WTC11 (cell line): ENCODE measurements around the gene PGF. TPM values are rescaled to one million over a fixed set of nuclear protein-coding genes. Genes with fewer than 3 reads are reported as not detected.
A peak's percentile ranks its signal among the peaks of the same experiment; 100 is the strongest.

Source experiments
- ATAC-seq: fragments of 200-7000 bp; cut with Tn5 transposase; 2 replicates; pipeline ENCODE4 v1.10.0; 2021; ENCODE audit warnings: mild to moderate bottlenecking, moderate library complexity
- CTCF ChIA-PET: fragments of 300-600 bp; sonication (Branson Sonifier 250); formaldehyde crosslinking; loops from one replicate; lab custom pipeline; 2021; ENCODE audit warnings: antibody characterized with exemption; lab: Charles Lee
- POLR2A ChIA-PET: fragments of 350-600 bp; sonication (Branson Sonifier 250); formaldehyde crosslinking; loops from one replicate; lab custom pipeline; 2021; ENCODE audit warnings: antibody characterized with exemption; lab: Charles Lee
- DNase-seq: peaks from one replicate; pipeline ENCODE4 v3.0.0; 2021; ENCODE audit warnings: low spot score
- H3K27ac Mint-ChIP-seq: 2 replicates; pipeline ENCODE4 v1.8.0; 2021; ENCODE audit warnings: mixed read lengths
- H3K27me3 Mint-ChIP-seq: 2 replicates; pipeline ENCODE4 v1.8.0; 2021; ENCODE audit warnings: low read depth, mild to moderate bottlenecking, moderate library complexity, mixed read lengths
- H3K36me3 Mint-ChIP-seq: 2 replicates; pipeline ENCODE4 v1.8.0; 2021; ENCODE audit warnings: mixed read lengths
- H3K4me1 Mint-ChIP-seq: 2 replicates; pipeline ENCODE4 v1.8.0; 2022; ENCODE audit warnings: mixed read lengths
- H3K4me3 Mint-ChIP-seq: 2 replicates; pipeline ENCODE4 v1.8.0; 2021; ENCODE audit warnings: mild to moderate bottlenecking, moderate library complexity, mixed read lengths
- H3K9me3 Mint-ChIP-seq: 2 replicates; pipeline ENCODE4 v1.8.0; 2021; ENCODE audit warnings: mixed read lengths
- ATF1 ChIP-seq: sonication (generic); formaldehyde crosslinking; IDR thresholded peaks from 2 replicates; pipeline ENCODE4 v1.8.1; 2023; ENCODE audit warnings: mild to moderate bottlenecking, moderate library complexity, missing genetic modification reagents
- CBFB ChIP-seq: sonication (generic); formaldehyde crosslinking; IDR thresholded peaks from 2 replicates; pipeline ENCODE4 v1.8.1; 2022; ENCODE audit warnings: mild to moderate bottlenecking, low read depth, missing genetic modification reagents
- CDX4 ChIP-seq: fragments of 250-450 bp; sonication (Bioruptor Pico); IDR thresholded peaks from 2 replicates; pipeline ENCODE4 v1.9.0; 2021; ENCODE audit warnings: moderate library complexity, mild to moderate bottlenecking, inconsistent platforms, borderline replicate concordance
- ESRRA ChIP-seq: sonication (generic); formaldehyde crosslinking; IDR thresholded peaks from 2 replicates; pipeline ENCODE4 v1.8.1; 2022; ENCODE audit warnings: mild to moderate bottlenecking, missing genetic modification reagents, borderline replicate concordance
- IRF2 ChIP-seq: sonication (generic); formaldehyde crosslinking; IDR thresholded peaks from 2 replicates; pipeline ENCODE4 v1.8.0; 2022; ENCODE audit warnings: low read depth, missing genetic modification reagents, borderline replicate concordance
- NFATC4 ChIP-seq: fragments of 250-450 bp; sonication (Bioruptor Pico); IDR thresholded peaks from 2 replicates; pipeline ENCODE4 v1.9.0; 2021; ENCODE audit warnings: mild to moderate bottlenecking
- NR1H2 ChIP-seq: sonication (generic); formaldehyde crosslinking; IDR thresholded peaks from 2 replicates; pipeline ENCODE4 v1.9.0; 2021; ENCODE audit warnings: mild to moderate bottlenecking, moderate library complexity, missing genetic modification reagents
- PRDM15 ChIP-seq: sonication (generic); formaldehyde crosslinking; IDR thresholded peaks from 2 replicates; pipeline ENCODE4 v1.8.0; 2022; ENCODE audit warnings: missing genetic modification reagents
- SOX15 ChIP-seq: fragments of 250-450 bp; sonication (Bioruptor Pico); IDR thresholded peaks from 2 replicates; pipeline ENCODE4 v1.9.0; 2021; ENCODE audit warnings: mild to moderate bottlenecking
- TEAD1 ChIP-seq: sonication (generic); formaldehyde crosslinking; IDR thresholded peaks from 2 replicates; pipeline ENCODE4 v1.8.0; 2022; ENCODE audit warnings: mild to moderate bottlenecking, missing genetic modification reagents
- ZBTB21 ChIP-seq: sonication (generic); formaldehyde crosslinking; IDR thresholded peaks from 2 replicates; pipeline ENCODE4 v1.8.1; 2023; ENCODE audit warnings: mild to moderate bottlenecking, missing genetic modification reagents, borderline replicate concordance
- ZBTB43 ChIP-seq: sonication (generic); formaldehyde crosslinking; IDR thresholded peaks from 2 replicates; pipeline ENCODE4 v1.8.1; 2023; ENCODE audit warnings: mild to moderate bottlenecking, missing genetic modification reagents
- ZNF121 ChIP-seq: sonication (generic); formaldehyde crosslinking; IDR thresholded peaks from 2 replicates; pipeline ENCODE4 v1.8.0; 2023; ENCODE audit warnings: missing genetic modification reagents
- ZNF138 ChIP-seq: sonication (generic); formaldehyde crosslinking; conservative IDR thresholded peaks from 2 replicates; pipeline ENCODE4 v1.8.1; 2022; ENCODE audit warnings: mild to moderate bottlenecking, moderate library complexity, missing genetic modification reagents
- ZNF396 ChIP-seq: fragments of 250-450 bp; sonication (Bioruptor Pico); IDR thresholded peaks from 2 replicates; pipeline ENCODE4 v1.8.0; 2021; ENCODE audit warnings: mild to moderate bottlenecking, moderate library complexity, borderline replicate concordance
- total RNA-seq: library from RNA; stranded (reverse); gene quantifications from 3 replicates; pipeline ENCODE4 v1.2.3, GENCODE V29; 2021
- TF ChIP-seq, protein P1 (sequence below): sonication (generic); formaldehyde crosslinking; IDR thresholded peaks from 2 replicates; pipeline ENCODE4 v1.8.0; 2022; ENCODE audit warnings: mild to moderate bottlenecking, missing genetic modification reagents

Gene PGF
- total RNA-seq, 1 experiment from 2014 or later = 6.7 TPM

- peaks cover 3% of the 10 kb centered on the region for H3K27me3 Mint-ChIP-seq
- CTCF ChIA-PET = interaction anchor here (1.4 to 3.6 kb wide), 4 partner anchors 16 to 101 kb away, joined by 3 to 23 read pairs (median 4); no protein-coding TSS in a partner anchor
These were observed 6.6 kb upstream of the PGF start for GRCh38 chr14:74962046-74962445.

GRCh38 chr14:74961238-74961911 is 6.0 kb upstream of the PGF start:
- POLR2A ChIA-PET = no interaction called here
- CTCF ChIA-PET = interaction anchor here (1.4 to 3.6 kb wide), 5 partner anchors 16 to 100 kb away, joined by 3 to 23 read pairs (median 4); no protein-coding TSS in a partner anchor
- Mint-ChIP-seq H3K36me3 (no peaks in the 10 kb centered on the region), H3K9me3 (no peaks in the 10 kb centered on the region), H3K4me1 (peaks cover 12% of the 10 kb centered on the region)
- DNase-seq = no peak
- ATAC-seq = no peak
- no peak for TF ChIP-seq ZBTB43 (CRISPR knock-in tag)
- peak; percentile 40; the same call in 1 of the 2 replicates for TF ChIP-seq ZNF121 (CRISPR knock-in tag)
- TF ChIP-seq, all 79 proteins: peak for 1
- H3K4me3 Mint-ChIP-seq = no peak overlapping the region
- no peak overlapping the region for H3K27ac Mint-ChIP-seq
- peaks cover 8% of the 10 kb centered on the region for H3K27me3 Mint-ChIP-seq

More at GRCh38 chr14:74962046-74962445, 6.6 kb upstream of the PGF start:
- Mint-ChIP-seq H3K27ac (no peak overlapping the region), H3K4me3 (no peak overlapping the region), H3K9me3 (no peaks in the 10 kb centered on the region), H3K36me3 (no peaks in the 10 kb centered on the region), H3K4me1 (peaks cover 9% of the 10 kb centered on the region)
- no peak for DNase-seq
- TF ChIP-seq IRF2 (CRISPR knock-in tag) = no peak
- TF ChIP-seq, protein P1, sequence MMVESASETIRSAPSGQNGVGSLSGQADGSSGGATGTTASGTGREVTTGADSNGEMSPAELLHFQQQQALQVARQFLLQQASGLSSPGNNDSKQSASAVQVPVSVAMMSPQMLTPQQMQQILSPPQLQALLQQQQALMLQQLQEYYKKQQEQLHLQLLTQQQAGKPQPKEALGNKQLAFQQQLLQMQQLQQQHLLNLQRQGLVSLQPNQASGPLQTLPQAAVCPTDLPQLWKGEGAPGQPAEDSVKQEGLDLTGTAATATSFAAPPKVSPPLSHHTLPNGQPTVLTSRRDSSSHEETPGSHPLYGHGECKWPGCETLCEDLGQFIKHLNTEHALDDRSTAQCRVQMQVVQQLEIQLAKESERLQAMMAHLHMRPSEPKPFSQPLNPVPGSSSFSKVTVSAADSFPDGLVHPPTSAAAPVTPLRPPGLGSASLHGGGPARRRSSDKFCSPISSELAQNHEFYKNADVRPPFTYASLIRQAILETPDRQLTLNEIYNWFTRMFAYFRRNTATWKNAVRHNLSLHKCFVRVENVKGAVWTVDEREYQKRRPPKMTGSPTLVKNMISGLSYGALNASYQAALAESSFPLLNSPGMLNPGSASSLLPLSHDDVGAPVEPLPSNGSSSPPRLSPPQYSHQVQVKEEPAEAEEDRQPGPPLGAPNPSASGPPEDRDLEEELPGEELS (CRISPR knock-in tag) = no peak
- TF ChIP-seq NFATC4 (CRISPR knock-in tag) = no peak
- no peak for TF ChIP-seq CDX4 (CRISPR knock-in tag)
- TF ChIP-seq TEAD1 = no peak
- no peak for TF ChIP-seq SOX15 (CRISPR knock-in tag)
- no peak for TF ChIP-seq ATF1 (CRISPR knock-in tag)
- TF ChIP-seq ESRRA (CRISPR knock-in tag) = no peak
- TF ChIP-seq CBFB (CRISPR knock-in tag) = no peak
- TF ChIP-seq ZBTB21 (CRISPR knock-in tag) = no peak
- no peak for TF ChIP-seq PRDM15 (CRISPR knock-in tag)
- TF ChIP-seq ZNF396 (CRISPR knock-in tag) = no peak
- no peak for TF ChIP-seq ZNF138 (CRISPR knock-in tag)
- no peak for TF ChIP-seq ZBTB43 (CRISPR knock-in tag)
- TF ChIP-seq NR1H2 (CRISPR knock-in tag) = no peak
- no peak for ATAC-seq
- POLR2A ChIA-PET = no interaction called here
